Activated T-cell treated with anti-CD3 and anti-CD28 coated beads, Interleukin-2, amount 50 U/mL, for 24 hours (primary cell): Measurements from ENCODE around the gene IL12B.
"Not testable (repeated sequence)": the region's sequence is repeated elsewhere in the genome, so short reads cannot be mapped to it uniquely, and the experiment has no call there.

ENCODE experiments used
- DNase-seq: peaks from one replicate; pipeline ENCODE4 v3.0.0-alpha.2; 2020
- H3K27ac Mint-ChIP-seq: 2 replicates; pipeline ENCODE4 v1.8.0; 2020; ENCODE audit warnings: mild to moderate bottlenecking, mixed read lengths
- H3K27me3 Mint-ChIP-seq: 2 replicates; pipeline ENCODE4 v1.8.0; 2020; ENCODE audit warnings: mixed read lengths
- H3K36me3 Mint-ChIP-seq: 2 replicates; pipeline ENCODE4 v1.8.0; 2020; ENCODE audit warnings: low read depth, mixed read lengths
- H3K4me1 Mint-ChIP-seq: 2 replicates; pipeline ENCODE4 v1.8.0; 2020; ENCODE audit warnings: low read depth, mixed read lengths
- H3K4me3 Mint-ChIP-seq: 2 replicates; pipeline ENCODE4 v1.8.0; 2020; ENCODE audit warnings: mild to moderate bottlenecking, moderate library complexity, mixed read lengths
- H3K9me3 Mint-ChIP-seq: 2 replicates; pipeline ENCODE4 v1.8.0; 2020; ENCODE audit warnings: mixed read lengths

Gene IL12B

DNA sequence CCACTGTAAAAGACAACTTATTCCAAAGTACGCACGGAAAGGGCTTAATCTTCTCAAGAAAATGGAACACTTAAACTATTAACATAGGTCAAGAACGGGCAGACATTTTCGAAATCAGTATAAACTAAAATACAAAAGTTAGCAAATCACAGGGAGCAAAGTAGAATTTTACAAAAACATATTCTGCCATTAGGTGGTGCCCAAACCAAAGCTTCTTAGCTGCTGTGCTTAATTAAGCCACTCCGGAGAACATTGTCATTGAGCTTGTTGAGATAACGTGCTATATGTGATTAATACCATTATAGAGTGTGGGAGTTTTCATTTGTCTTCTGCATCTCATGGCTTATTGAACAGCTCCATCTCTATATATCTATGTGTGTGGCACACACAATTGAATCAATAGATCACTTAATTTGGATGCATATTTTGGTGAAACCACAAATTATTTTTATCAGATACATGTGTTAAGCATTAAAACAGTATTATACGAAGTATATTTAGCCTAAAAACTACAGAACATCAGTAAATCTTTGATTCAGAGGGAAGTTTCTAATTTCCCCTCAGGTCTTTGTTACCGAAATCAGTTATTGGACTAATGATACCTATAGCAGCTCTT is 43.8 kb downstream of the IL12B start:
- Mint-ChIP-seq H3K27me3 (no peaks in the 10 kb centered on the region), H3K36me3 (peaks cover 31% of the 10 kb centered on the region), H3K4me1 (no peaks in the 10 kb centered on the region), H3K27ac (no peak overlapping the region), H3K4me3 (no peak overlapping the region), H3K9me3 (no peaks in the 10 kb centered on the region)
- DNase-seq, result no peak

- no peaks in the 10 kb centered on the region for H3K9me3 Mint-ChIP-seq
- peaks cover 29% of the 10 kb centered on the region for H3K4me1 Mint-ChIP-seq
- DNase-seq, result no peak
- H3K27ac Mint-ChIP-seq, result no peak overlapping the region
- peaks cover 82% of the 10 kb centered on the region for H3K36me3 Mint-ChIP-seq
- no peak overlapping the region for H3K4me3 Mint-ChIP-seq
- no peaks in the 10 kb centered on the region for H3K27me3 Mint-ChIP-seq
Observed at GRCh38 chr5:159274676-159275075, 55.6 kb downstream of the IL12B start.

- Mint-ChIP-seq H3K36me3 (peaks cover 81% of the 10 kb centered on the region), H3K4me3 (no peak overlapping the region), H3K27ac (no peak overlapping the region), H3K4me1 (peaks cover 31% of the 10 kb centered on the region), H3K27me3 (no peaks in the 10 kb centered on the region), H3K9me3 (no peaks in the 10 kb centered on the region)
- no peak for DNase-seq
Observed at GRCh38 chr5:159273923-159274322, 56.4 kb downstream of the IL12B start.

GRCh38 chr5:159269723-159270122 is 60.6 kb downstream of the IL12B start:
- no peak for DNase-seq
- Mint-ChIP-seq H3K27ac (no peak overlapping the region), H3K4me1 (peaks cover 52% of the 10 kb centered on the region), H3K27me3 (no peaks in the 10 kb centered on the region), H3K4me3 (no peak overlapping the region), H3K9me3 (no peaks in the 10 kb centered on the region), H3K36me3 (peaks cover 83% of the 10 kb centered on the region)

GRCh38 chr5:159266764-159267163 is 63.5 kb downstream of the IL12B start:
- Mint-ChIP-seq H3K4me1 (peaks cover 69% of the 10 kb centered on the region), H3K36me3 (peaks cover 70% of the 10 kb centered on the region)
- H3K9me3 Mint-ChIP-seq, H3K27ac Mint-ChIP-seq, DNase-seq, H3K27me3 Mint-ChIP-seq, H3K4me3 Mint-ChIP-seq: not testable (repeated sequence)
